GM12872 (cell line): Measurements from ENCODE around the gene SETD2.

Experiments
- TF ChIP-seq, protein P1 (sequence below): IDR thresholded peaks from 3 replicates; pipeline ENCODE4 v1.5.1; 2011; ENCODE audit warnings: low read depth, mild to moderate bottlenecking, low read length, moderate library complexity; ENCODE audit not compliant: insufficient read depth

SETD2 gene

DNA sequence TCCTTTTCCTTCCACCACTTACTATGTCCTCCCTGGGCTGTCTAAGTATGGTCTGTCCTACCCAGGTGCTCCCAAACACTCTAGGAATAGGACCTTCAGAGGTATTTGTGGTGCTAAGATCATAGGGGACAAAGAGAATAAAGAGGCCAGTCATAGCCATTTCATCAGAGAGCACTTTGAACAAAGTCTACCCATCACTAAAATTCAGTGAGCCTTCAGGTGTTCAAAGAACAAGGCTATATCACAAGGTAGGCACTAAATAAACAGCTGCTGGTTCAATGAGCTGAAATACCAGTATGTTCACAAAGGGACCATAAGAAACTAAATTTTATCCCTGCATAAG lies 145.7 kb downstream of the SETD2 start:
- TF ChIP-seq, protein P1, sequence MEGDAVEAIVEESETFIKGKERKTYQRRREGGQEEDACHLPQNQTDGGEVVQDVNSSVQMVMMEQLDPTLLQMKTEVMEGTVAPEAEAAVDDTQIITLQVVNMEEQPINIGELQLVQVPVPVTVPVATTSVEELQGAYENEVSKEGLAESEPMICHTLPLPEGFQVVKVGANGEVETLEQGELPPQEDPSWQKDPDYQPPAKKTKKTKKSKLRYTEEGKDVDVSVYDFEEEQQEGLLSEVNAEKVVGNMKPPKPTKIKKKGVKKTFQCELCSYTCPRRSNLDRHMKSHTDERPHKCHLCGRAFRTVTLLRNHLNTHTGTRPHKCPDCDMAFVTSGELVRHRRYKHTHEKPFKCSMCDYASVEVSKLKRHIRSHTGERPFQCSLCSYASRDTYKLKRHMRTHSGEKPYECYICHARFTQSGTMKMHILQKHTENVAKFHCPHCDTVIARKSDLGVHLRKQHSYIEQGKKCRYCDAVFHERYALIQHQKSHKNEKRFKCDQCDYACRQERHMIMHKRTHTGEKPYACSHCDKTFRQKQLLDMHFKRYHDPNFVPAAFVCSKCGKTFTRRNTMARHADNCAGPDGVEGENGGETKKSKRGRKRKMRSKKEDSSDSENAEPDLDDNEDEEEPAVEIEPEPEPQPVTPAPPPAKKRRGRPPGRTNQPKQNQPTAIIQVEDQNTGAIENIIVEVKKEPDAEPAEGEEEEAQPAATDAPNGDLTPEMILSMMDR, result no peak

DNA sequence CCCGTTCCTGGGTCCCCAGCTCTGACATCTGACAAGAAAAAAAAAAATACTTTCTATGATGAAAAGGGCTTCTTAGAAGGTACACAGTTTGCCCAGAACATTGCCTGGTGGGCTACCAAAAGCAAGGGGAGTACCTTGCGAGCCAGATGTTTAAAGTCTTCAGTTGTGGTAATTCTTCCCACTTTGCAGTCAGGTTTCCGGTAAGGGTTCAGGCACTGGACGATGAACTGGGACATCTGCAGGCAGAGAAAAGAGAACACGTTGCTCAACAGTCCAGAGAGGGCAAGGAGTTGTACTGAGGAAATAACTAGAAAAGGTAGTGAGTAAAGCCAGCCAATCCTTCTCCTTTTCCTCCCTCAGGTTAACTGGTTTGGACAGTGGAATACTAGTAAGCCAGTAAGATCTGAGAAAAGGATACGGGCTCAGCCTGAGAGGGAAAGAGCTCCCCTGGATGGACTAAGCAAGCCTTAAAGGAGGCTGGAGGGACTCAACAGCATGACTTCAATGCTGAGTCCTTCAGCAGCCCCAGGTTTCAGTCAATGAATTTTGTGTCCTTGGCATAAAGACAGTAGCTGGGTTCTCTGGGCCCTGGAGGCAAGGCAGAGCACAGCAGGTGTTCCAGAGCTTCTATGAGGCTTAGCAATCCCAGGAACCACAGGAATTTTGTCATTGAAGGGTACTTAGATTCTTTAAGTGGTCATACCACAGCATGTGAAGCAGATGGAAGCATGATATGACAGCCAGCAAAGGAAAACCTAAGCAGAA lies 146.2 kb downstream of the SETD2 start:
- TF ChIP-seq, protein P1, result no peak

DNA sequence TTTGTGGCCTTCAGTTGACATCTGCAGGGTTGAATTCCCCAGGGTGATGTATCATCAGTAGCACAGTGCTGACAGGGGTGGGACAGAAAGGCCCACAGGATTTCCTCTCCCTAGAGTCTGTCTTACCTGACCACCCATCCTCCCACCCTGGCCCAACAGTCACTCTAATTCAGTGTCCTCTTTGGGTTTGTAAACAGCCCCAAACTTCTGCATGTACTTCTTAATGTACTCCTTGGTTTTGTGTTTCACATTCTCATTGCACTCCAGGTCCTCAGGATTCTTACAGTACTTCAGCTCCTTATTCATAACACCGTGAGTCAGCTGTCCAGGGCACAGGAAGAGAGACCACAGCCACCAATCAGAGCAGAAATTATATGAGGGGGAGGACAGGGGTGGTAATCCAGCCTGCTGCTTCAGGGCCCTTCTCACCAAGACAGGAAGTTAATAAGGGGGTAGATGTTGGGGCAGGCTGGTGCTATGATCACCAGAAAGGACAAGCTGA lies 146.9 kb downstream of the SETD2 start:
- TF ChIP-seq, protein P1, result no peak

DNA sequence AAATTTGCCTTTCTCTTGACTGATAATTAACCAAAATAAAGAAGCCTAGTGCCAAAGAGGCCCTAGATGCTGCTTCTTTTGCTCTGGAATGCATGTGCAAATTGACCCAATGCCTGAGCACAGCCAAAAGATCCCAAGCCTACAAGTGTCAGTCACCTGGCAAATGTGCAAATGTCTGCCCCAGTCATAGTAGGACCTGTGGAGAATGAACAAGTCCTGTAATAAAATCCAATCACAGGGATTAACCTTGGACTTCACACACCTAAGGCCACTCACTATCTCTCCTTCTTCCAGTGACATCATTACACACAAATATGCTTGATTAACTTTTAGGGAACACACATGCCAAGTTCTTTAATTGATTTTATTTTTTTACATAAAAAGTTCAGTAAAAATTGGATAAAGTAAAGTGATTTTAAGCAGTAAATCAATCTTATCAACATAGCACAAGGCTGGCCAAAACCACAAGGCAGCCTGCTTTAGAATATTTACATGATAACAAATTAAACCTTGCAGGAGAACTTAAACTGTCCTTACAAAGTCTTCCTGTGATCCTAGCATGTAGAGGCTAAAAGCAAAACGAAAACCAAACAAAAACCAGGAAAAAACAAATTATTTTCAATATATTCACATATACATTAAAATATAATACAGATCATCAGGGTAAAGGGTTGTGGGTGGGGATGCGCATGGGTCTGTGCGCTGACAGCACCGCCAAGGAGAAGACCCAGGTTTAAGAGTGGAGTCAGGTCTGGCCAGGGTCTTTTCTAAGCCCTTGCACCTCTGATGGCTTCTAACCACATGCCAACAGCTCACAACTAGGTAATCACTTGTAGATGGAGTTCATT lies 147.6 kb downstream of the SETD2 start:
- TF ChIP-seq, protein P1, result no peak

DNA sequence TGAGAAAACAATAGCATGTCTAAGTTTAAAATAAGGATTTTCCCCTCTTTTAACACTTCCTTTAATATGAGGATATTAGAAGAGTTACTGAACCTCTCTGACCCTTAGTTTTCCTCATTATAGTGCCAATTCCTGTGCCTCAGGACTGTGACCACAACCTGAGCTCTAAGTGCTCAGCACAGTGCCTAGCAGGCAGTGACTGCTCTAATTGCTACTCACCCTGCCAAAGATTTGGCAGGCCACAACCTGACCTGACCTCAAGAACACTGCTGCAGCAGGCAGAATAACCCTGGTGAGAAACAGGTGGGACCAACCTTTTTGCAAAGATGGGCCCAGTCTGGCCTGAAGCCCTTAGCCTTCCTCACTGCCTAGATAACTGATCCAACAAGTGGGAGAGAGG lies 148.8 kb downstream of the SETD2 start:
- TF ChIP-seq, protein P1, result no peak

DNA sequence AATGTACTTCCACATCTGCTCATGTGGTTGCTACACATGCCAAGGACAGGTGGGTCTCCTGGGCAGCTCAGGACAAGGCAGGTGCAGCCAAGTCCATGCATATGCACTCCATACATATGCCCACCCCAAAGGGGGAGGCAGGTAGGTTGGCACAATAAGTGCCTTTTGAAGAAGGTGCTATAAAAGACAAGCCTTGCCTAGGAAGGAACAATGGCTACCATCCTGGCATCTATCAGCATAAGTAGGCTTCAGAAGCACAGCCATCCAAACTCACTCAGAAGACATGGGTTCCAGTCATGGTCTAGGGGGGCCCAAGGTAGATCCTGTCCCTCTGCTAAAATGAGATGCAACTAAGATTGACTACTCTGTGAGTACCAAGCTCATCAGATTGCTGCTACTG lies 149.9 kb downstream of the SETD2 start:
- TF ChIP-seq, protein P1, result no peak

DNA sequence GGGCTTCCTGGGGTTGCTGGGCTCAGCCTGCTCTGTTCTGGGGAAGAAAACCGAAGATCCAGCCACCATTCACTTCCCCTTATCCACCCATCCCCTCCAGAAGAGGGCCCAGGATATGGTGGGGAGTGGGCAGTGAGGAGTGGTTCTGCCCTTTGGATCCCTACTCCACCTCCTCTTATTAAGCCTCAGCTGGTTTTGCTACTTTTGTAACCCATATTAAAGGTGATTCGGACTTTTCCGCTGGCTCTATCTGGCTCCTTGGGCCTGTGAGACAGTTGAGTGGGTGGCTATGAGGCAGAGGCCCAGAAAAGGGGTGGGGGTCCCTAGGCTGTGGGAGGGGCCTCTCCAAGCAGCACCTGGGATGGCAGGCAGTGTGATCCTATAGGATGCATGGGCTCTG lies 150.7 kb downstream of the SETD2 start:
- TF ChIP-seq, protein P1, result no peak
